GM12801 (cell line): Measurements from ENCODE around the gene MROH2A.

ENCODE experiments used
- CTCF ChIP-seq: IDR thresholded peaks from one replicate; pipeline ENCODE4 v1.5.1; 2011; ENCODE audit warnings: control low read depth; ENCODE audit not compliant: insufficient read length; ENCODE audit errors: extremely low read depth

The MROH2A gene

GRCh38 chr2:233800208-233800607 is 22.1 kb downstream of the MROH2A start:
- TF ChIP-seq CTCF: no peak

GRCh38 chr2:233801357-233802131 is 23.4 kb downstream of the MROH2A start:
- no peak for TF ChIP-seq CTCF

- TF ChIP-seq CTCF: no peak
Observed at GRCh38 chr2:233802132-233802815, 24.1 kb downstream of the MROH2A start.

GRCh38 chr2:233803292-233803911 is 25.3 kb downstream of the MROH2A start:
- TF ChIP-seq CTCF: no peak

- no peak for TF ChIP-seq CTCF
Observed at GRCh38 chr2:233803994-233804393, 25.9 kb downstream of the MROH2A start.

- no peak for TF ChIP-seq CTCF
Observed at GRCh38 chr2:233807215-233807865, 29.2 kb downstream of the MROH2A start.
